Lower leg skin (tissue), 3 donors: Measurements from ENCODE around the gene SH3BP1.

Source experiments
- CTCF ChIP-seq, 3 donors: fragments of 450-650 bp; IDR thresholded peaks; one replicate each; pipeline ENCODE4 v1.5.1; 2016; ENCODE audit warnings: antibody characterized with exemption in 3 of 3, mild to moderate bottlenecking in 3 of 3, moderate library complexity in 2 of 3
- POLR2A ChIP-seq, 2 donors: fragments of 450-650 bp; IDR thresholded peaks; one replicate each; pipeline ENCODE4 v1.6.1; 2016 to 2017; ENCODE audit warnings: antibody characterized with exemption in 2 of 2, mild to moderate bottlenecking in 1 of 2, moderate library complexity in 1 of 2

DNA sequence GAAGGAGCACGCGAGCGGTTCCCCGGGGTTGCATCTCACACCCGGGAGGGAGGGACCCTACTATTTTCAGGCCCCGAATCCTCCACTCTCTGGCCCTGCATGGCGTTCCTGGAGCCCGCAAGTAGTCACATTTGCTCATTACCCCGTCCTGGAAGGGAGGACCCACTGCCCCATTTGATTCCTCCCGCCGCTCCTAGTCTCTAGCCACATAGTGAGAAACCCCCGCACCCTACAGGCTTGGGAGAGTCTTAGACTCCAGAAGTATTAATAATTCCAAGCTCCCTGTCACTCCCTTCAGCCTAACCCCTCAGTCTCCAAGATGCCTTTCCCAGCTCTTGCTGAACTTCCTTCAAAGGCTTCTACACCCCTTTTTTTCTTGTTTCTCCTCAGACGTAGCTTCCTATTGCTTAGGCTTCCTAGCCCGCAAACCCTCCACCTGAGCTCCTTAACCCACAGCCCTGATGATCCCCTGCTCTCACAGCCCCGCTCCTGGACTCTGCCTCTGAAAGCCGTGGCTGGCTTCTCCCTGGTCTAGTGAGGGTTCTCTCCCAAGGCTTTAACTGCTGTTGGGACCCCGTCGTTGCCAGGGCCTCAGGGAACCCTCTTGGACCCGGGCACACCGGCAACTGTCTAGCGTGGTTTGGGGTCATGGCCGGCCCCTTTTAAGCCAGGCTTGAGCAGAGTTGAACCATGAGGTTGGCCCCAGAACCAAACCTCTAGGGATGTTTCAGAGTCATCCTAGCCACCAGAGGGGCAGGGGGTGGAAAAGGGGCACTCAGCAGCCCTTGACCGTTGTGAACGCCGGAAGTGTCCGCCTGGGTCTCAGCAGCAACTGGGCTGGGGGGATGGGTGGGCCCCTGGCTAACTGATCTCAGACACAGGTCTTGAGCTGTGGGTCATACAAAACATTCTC is 30.0 kb upstream of the SH3BP1 start:
- TF ChIP-seq CTCF (IDR thresholded peaks at IDR 0.05) (no peak), POLR2A (IDR thresholded peaks at IDR 0.05) (no peak)
